NCI-H1048 (cell line): ENCODE data around the gene AOAH.
"Not testable (repeated sequence)": the region's sequence is repeated elsewhere in the genome, so short reads cannot be mapped to it uniquely, and the experiment has no call there.

Experiments
- DNase-seq: peaks from one replicate; lab custom pipeline; 2025; lab: John Stamatoyannopoulos, UW

The AOAH gene

DNA sequence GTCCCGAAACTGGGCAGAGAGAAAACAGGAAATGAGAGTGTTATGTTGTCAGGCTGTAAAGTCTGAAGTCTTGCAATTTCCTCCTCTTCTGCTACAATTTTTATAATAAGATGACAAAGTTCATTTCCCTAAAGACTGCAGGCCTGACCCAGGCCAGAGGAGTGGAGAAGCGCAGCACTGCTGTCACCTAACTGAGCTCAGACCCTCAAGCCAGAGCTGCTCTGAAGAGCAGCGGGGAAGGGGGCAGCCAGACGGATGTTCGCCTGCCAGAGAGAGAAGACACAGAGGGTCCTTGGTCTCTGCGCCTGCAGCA is 12.6 kb upstream of the AOAH start:
- no peak for DNase-seq

DNA sequence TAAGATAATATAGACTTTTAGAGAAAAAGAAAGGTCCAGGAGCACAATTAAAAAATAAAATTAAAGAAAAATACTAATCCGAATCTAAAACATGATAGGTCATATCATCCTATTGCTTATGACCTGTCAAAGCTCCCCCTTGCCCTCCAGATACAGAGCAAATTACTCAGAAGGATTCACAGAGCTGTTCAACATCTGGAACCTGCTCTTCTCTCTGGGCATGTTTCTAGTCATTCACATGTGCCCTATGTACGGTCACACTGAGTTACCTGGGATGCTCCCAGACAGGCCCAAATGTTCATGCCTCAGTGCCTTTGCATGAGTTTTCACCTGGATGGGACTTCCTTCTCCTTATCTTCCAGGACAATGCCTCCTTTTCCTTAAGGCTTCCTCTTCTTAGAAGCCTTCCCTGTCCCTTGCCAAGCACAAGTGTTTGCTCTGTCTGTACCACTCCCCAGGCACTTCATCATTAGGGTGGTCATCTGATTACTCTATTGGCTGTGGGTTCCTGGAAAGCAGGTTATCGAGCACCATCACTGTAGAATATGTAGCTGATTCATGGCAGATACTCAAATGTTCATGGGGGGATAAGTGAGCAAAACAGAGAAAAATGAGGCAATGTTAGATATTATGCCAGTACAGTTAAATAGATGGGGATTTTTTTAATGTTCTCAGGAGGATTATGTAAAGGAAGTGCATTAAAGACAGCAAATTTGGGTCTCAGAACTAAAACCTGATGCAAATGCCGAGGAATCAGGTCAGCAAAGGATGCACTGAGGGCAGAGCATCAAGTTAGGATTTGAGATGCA is 12.0 kb upstream of the AOAH start:
- DNase-seq, result no peak

- DNase-seq, result no peak
These were observed 10.9 kb upstream of the AOAH start for GRCh38 chr7:36735172-36735571.

DNA sequence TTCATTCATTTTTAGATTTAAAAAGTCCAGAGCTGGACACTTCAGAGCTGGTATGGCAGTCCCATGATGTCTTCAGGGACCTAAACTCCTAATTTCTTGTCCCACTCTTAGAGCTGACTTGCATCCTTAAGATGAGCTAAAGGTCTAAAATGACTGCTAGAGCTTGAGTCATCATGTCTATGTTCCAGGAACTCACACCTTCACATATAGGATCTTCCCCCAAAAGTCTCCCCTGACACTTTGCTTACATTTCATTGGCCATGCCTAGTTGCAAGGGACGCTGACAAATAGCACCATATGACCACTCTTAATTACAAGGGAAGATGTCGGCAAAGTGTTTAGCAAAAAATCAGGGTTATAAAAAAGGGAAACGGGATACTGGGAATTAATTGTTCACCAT is 10.4 kb upstream of the AOAH start:
- no peak for DNase-seq

DNA sequence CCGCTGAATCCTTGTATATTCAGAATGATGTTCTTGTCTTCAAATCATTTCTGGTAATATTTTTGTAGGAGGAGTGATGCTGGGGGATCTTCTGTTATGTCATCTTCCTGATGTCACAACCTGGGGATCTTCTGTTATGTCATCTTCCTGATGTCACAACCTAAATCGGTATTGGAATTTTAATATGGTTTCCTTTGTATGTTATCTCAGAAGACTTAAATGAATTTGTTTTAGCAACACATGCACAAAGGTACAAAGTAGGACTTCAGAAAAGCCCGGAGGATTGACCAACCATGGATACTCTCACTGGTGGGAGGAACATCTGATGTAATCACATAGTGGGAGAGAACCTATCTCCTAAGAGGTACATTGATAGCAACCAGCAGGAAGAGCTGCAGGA is 9.1 kb upstream of the AOAH start:
- DNase-seq, result no peak

- DNase-seq, result no peak
These were observed 8.5 kb upstream of the AOAH start for GRCh38 chr7:36732806-36733205.

- DNase-seq, result no peak
These were observed 5.8 kb upstream of the AOAH start for GRCh38 chr7:36730046-36730445.

DNA sequence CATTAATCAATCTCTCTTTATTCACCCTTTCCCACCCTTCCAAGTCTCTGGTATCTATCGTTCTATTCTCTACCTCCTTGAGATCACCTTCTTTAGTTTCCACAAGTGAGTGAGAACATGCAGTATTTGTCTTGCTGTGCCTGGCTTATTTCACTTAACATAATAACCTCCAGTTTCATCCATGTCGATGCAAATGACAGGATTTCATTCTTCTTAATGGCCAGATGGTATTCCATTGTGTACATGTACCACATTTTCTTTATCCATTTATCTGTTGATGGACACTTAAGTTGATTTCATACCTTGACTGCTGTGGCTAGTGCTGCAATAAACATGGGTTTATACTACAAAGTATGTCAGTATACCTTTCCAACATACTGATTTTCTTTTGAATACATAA is 3.8 kb upstream of the AOAH start:
- no peak for DNase-seq

DNA sequence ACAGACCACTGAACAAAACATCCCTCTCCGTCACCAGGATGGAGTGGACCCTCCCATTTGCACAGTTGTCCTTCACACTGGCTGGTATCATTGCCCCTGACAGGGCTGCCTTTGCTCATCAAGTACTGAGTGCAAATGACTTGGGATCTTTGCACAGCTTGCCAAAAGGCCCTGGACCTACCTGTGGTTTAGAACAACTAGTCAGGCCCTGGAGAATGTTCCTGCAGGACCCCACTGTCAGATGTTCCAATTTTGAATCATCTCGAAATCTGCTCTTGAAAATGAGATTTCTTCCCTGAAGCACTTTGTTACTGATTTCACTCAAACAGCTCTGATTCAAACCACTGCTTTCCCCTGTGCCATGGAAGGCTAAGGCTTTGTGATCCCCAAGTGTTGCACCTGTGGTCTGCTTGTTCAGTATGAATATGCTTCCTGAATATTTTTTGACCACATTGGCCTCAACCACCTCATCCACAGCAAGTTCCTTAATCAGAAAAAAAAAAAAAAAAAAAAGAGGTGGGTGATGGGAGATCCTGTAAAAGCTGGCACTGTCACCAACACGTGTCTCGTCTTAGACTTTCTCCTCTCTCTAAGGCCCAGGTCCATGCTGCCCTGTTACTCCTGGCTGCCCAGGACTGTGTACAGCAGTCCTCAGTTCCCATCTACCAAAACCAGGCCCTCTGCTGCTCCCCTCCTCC is 2.7 kb upstream of the AOAH start:
- no peak for DNase-seq

DNA sequence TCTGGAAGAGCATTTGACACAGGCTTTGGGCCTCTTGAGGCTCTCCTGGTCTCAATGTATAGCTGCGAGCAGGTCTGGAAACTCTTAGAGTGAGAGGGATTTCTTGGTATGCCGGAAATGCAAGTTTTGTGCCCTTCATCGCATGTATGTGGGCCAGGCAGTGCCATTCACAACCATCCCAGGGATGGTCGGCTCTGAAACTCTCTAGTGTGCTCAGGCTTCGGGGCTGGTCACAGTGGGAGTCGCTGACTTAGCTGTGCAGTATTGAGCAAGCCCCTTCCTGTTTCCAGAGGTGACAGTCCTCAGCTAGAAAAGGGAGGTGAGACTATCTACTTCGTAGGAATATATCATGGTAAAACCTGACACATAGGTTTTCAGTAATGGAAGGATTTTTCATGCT is 2.0 kb upstream of the AOAH start:
- DNase-seq, result no peak

- no peak for DNase-seq
These were observed 702 bp upstream of the AOAH start for GRCh38 chr7:36724996-36725395.

- DNase-seq, result no peak
These were observed 1.0 kb downstream of the AOAH start for GRCh38 chr7:36723291-36723690.

DNA sequence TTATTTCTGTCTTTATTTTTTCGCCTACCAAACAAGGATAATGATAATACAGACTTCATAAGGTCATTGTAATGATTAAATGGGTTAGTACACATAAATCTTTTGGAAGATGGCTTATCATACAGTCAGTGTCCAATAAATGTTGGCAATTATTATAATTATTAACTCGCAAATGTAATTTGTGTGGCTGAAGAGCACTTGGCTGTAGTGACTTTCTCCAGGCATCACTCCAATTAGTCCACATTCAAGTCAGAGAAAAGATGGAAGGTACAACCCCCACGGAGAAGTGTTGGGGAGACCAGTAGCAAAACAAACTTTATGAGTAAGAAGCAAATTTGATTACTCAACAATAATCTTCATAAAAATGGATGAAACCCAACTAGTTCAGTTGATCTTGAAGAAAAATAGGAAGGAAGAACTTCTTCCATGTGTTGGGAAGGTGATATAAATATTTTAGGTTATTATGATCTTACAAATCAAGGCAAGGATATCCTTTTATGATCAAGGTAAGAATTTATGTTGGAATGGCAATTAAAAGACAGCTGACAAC is 5.1 kb downstream of the AOAH start:
- DNase-seq, result no peak

DNA sequence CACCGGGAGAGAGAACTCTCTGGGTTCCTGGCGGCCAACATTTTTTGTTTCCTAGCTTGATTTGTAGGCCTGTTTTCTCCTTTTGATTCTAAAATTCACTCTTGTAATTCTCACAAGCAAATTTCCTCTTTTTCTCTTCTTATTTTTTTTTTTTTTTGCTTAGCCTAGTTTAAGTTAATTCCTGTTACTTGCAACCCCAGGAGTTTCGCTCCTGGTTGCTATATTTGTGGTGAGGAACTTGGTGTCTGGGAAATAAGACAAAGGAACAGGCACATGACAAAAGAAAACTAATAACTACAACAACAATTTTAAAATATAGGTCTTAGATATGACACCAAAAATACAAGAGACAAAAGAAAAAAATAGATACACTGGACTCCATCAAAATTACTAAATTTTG is 6.7 kb downstream of the AOAH start:
- DNase-seq, result no peak

DNA sequence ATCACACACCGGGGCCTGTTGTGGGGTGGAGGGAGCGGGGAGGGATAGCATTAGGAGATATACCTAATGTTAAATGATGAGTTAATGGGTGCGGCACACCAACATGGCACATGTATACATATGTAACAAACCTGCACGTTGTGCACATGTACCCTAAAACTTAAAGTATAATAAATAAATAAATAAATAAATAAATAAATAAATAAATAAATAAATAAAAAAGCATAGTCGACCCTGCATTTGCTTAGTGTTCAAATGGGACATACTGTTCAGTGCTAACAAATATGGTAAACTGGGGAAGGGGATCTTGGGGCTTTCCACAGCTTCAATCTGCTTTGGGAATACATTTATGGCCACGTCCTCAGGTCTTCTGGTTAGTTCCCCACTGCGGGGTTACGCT is 7.5 kb downstream of the AOAH start:
- DNase-seq, result not testable (repeated sequence)

DNA sequence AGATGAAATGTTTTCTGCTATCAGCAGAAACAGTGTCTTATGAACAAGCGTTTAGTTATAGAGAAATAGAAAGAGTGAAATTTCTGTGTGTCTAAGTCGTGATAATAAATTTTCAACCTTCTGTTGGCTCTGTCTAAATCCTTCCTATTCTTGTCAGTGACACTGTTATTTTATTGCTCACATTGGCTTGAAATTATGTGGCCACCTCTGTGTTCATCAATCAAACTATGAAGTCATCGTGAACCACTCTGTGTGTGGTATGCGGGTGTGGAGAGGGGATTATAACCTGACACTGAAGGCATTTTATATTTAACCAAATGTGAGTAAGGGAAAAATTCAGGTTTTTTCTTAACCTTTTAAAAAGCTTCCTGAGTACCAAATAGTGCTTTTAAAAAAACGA is 12.3 kb downstream of the AOAH start:
- DNase-seq, result no peak

- no peak for DNase-seq
These were observed 13.0 kb downstream of the AOAH start for GRCh38 chr7:36711256-36711655.

DNA sequence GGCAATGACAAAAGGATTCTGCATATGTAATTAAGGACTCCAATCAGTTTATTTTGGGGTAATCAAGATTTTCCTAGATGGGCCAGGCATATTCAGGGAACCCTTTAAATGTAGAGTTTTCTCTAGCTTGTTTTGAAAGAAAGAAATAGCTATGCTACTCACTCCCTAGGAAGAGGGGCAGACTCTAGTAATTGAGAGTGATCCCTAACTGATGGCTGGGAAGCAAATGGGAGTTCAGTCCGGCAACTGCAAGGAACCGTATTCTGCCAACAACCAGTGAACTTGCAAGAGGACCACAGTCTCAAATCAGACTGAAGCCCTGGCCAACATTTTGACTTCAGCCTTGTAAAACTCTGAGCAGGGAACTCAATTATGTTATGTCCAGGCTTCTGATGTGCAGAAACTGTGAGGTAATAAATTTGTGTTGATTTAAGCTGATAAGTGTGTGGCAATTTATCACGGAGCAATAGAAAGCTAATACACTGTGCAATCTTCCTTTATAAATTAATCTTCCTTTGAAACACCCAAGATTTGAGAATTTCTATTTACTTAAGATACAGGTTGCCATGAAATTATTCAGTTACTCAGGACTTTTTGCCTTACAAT is 14.0 kb downstream of the AOAH start:
- no peak for DNase-seq

- DNase-seq, result no peak
These were observed 15.5 kb downstream of the AOAH start for GRCh38 chr7:36708767-36709166.

- no peak for DNase-seq
These were observed 16.4 kb downstream of the AOAH start for GRCh38 chr7:36707898-36708297.

GRCh38 chr7:36707465-36707864 is 16.8 kb downstream of the AOAH start:
- no peak for DNase-seq

DNA sequence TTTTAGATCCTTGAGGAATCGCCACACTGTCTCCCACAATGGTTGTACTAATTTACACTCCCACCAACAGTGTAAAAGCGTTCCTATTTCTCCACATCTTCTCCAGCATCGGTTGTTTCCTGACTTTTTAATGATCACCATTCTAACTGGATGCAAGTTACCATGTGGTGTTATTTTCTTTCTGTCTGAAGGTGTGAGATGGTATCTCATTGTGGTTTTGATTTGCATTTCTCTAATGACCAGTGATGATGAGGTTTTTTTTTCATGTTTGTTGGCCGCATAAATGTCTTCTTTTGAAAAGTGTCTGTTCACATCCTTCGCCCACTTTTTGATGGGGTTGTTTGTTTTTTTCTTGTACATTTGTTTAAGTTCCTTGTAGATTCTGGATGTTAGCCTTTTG is 20.4 kb downstream of the AOAH start:
- DNase-seq, result not testable (repeated sequence)

DNA sequence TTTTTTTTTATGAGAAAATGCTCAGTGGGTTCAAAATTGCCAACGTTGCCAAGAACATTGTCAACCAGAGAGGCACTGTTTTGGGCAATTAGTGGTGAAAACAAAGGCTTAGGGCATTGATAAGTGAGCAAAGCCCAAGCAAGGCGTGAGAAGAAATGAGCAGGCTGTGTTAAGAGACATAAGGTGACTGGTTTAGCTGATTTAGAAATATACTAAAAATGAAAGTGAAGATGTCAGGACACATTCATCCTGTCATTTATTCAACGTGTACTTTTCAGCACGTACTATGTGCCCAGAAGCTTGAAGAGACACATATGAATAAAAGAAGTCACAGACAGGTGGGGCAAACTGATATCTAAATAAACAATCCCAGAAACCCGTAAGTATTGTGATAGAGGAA is 31.8 kb downstream of the AOAH start:
- DNase-seq, result no peak
